OCI-M1 (cell line): ENCODE measurements around the gene ZNF668.
"Not testable (repeated sequence)": the region's sequence is repeated elsewhere in the genome, so short reads cannot be mapped to it uniquely, and the experiment has no call there.

ENCODE experiments used
- DNase-seq: peaks from one replicate; lab custom pipeline; 2025; lab: John Stamatoyannopoulos, UW

Gene ZNF668

DNA sequence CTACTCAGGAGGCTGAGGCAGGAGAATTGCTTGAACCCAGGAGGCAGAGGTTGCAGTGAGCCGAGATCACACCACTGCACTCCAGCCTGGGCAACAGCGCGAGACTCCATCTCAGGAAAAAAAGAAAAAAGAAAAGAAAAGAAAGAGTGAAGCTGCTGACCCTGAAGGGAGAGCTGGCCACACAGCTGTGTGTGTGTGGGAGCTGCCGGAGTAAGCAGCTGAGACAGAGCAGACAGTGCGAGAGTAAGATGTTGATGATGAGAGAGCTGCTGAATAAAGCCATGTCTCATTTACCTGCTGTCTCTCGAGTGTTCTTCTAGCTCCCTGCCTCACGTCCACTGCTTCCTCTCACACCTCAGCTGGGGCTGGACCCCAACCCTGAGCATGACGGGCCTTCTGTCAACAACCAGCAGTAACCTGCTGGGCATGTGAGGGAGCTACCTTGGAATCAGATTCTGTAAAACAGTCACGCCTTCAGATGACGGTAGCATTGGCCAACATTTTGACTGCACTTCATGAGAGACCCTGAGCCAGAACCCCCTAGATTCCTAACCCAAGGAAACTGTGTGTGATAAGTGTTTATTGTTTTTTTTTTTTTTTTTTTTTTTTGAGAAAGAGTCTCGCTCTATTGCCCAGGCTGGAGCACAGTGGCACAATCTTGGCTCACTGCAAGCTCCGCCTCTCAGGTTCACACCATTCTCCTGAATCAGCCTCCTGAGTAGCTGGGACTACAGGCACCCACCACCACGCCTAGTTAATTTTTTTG, 27.0 kb upstream of the ZNF668 start:
- not testable (repeated sequence) for DNase-seq

DNA sequence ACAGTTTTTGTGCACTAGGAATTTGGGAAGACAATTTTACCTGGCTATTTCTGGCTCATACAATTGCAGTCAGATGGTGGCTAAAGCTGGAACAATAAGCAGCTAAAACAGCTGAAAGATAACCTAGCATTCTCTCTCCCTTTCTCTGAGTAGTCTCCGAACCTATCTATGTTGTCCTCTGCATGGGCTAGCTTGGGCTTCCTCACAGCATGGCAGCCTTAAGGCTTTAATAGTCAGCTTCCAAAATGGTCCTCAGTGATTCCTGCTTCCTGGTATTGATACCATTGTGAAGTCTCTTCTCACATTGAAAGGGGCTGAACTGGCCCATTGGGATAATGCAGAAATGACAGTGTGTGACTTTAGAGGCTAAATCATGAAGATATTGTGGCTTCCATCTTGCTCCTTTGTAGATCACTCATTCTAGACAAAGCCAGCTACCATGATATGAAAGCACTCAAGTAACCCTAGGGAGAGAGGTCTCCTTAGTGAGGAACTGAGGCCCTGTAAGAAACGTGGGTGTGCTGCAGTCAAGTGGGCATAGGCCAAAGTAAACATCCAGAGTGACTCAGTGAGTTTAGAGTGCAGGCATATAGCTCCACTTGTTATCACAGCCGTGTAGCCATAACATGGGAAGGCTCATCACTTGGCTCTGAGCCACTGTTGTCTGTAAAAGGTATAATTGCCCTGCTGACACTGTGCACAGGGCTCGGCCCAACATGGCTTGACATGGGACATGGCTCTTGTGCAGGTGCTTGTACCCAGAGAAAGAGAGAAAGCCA, 26.0 kb upstream of the ZNF668 start:
- peak; percentile 21 for DNase-seq

DNA sequence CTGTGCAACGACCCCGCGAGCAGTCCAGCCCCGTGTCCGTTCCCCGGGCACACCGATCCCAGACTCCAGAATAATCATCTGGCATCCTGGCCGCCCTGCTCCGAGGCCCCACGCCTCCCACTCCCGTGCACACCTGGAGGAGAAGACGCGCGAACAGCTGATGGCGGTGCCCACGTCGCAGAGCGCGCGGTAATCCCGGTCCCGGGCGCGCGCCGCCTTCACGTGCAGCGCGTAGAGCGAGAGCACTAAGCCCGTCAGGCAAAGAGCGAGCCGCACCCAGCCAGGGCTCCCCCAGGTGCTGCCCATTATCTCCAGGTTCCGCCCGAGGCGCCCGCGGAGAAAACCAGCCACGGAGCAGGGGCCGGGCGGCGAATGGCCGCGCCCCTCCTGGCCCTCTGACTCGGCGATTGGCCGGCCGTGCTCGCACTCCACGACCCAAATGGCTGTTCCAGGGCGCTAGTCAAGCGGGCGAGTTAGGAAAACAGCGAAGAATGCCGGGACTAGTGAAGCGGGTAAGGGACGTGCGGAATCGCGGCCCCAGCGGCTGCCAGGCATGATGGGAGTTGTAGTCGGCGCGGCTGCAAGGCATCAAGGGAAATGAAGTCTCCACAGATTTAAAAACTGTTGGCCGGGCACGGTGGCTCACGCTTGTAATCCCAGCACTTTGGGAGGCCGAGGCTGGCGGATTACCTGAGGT, 20.5 kb upstream of the ZNF668 start, which contains the start of gene VKORC1:
VKORC1 (minus strand) TSS at position 374 of the 697 bp plus-strand sequence; CDS start at position 306, 68 bp downstream.
- DNase-seq, result peak; percentile 99

DNA sequence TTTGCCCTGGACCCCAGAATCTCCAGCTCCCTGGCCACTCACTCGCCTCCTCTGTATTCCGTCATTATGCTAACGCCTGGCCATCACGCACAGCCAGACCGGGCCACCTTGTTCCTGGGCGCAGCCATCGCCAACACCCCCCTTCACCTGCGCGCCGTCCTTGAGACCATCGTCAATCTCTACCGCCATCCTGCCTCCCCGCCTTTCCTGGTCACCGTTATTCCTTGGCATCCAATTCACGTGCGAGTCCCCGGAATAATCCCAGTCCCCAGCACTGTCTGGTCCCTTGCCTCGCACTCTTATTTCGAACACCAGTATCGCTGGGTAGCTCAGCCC, 20.0 kb upstream of the ZNF668 start:
- DNase-seq, result peak; percentile 55

DNA sequence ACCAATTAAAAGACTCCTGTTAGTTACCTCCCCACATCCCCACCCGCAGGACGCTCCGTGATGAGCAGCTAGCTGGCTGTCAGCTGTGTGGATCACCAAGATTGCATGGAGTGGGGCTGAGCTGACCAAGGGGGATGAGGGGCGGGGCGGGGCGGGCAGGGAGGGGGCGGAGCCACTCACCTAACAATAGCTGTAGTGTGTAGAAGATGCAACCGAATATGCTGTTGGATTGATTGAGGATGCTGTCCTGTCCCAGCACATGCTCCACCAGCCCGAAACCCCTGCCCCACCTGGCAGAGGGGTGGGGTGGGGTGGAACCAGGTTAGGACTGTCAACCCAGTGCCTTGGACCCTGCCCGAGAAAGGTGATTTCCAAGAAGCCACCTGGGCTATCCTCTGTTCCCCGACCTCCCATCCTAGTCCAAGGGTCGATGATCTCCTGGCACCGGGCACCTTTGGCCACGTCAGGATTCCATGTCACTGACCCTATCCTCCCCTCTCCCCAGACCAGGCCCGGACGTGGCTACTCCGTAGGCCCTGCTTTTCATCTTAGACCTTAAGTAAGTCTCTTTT, 19.2 kb upstream of the ZNF668 start:
- DNase-seq, result peak; percentile 64

DNA sequence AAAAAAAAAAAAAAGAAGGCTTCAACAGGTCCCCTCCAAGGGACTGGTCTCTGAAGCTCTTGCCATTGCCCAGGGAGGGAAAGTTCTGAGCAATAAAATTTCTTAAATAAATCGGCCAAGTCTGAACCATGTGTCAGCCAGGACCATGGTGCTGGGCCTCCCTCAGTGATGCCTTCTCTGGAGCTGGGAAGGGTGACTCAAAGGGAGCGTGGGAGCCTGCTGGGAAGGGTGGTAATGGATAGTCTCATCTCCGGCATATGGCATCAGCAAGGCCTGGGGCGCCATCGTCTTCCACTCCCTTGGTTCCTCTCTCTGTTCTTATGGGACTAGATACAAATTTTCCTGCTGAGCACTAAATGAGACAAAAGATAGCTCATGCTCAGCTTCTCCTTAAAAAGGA, 18.3 kb upstream of the ZNF668 start:
- no peak for DNase-seq

DNA sequence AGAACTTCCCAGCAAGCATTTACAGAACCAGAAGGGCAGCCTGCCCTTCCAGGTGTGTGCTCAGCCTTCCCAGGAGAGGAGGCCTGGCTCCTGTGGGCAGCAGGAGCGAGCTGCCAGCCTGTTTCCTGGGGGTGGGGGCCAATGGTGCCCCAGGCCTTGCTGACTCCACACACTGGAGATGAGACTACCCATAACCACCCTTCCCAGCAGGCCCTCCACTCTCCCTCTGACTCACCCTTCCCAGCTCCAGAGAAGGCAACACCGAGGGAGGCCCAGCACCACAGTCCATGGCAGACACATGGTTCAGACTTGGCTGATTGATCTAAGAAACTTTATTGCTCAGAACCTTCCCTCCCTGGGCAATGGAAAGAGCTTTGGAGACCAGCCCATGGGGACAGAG, 16.5 kb upstream of the ZNF668 start:
- no peak for DNase-seq

DNA sequence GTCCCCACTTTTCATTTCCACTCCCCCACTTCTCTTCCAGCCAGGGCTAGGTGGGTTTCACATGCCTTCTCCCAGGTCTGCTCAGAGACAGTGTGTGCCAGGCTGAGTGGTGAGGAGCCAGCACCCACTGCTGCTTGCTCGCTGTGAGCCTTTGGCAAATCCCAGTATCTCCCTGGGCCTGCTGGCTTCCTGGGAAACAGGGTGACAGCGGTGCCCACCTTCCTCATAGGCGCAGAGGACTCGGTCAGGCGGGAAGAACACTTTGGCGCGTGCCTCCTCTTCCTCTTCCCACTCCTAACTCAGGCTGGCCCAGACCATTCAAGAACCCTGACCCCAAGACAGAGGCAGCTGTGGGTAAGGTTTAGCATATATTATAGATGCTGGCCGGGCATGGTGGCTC, 15.2 kb upstream of the ZNF668 start:
- no peak for DNase-seq

DNA sequence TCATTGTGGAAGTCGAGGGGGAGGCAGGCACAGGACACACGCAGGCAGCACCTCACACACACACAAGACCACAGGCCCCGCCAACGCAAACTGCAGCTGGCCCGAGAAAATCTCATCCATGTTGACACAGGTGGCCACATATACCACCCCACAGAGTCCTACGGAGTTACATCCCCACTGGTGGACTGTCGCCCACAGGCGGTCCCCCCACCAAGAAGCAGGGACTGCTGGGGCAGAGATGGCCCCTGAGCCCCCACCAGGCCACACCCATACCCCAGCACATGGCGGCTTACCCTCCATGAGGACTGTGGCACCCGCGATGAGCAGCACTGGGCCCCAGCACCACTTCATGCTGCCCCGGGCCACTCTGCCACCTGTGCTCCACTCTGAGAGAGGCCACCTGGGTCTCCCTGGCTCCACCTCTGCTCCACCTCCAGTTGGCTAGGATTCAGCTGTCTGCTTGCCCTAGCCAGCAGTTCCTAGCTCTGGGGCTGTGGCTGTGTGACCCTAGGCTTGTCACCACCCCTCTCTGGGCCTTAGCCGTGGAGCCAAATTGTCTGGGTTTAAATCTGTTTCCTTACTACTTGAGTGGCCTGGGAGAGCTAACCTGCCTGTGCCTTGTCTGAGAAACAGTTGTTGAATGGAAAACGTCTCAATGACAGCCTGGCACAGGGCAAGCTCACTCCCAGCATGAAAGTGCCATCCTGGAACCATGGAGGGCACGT, 14.6 kb upstream of the ZNF668 start, which contains the start of gene PRSS53:
PRSS53 (minus strand) TSS at position 485 of the 725 bp plus-strand sequence; CDS start at position 351, 134 bp downstream.
- no peak for DNase-seq

DNA sequence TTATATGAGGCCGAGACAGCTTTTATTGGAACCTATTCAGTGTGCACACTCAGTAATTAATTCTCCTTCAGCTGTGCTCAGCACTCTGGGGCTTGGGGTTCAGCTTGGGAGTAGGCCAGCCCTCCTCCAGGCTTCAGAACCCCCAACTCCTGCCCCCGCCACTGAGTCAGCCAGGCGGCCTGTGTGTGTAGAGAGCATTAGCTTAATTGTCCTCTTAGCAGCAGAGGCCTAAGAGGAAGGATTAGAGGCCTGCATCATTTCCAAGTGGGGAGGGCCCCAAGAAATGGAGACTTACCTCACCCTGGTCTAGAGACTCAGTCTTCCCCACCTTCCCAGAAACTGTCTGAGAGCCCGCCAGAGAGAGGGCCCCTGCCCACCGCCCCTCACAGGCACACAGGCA, 13.9 kb upstream of the ZNF668 start:
- DNase-seq, result no peak

DNA sequence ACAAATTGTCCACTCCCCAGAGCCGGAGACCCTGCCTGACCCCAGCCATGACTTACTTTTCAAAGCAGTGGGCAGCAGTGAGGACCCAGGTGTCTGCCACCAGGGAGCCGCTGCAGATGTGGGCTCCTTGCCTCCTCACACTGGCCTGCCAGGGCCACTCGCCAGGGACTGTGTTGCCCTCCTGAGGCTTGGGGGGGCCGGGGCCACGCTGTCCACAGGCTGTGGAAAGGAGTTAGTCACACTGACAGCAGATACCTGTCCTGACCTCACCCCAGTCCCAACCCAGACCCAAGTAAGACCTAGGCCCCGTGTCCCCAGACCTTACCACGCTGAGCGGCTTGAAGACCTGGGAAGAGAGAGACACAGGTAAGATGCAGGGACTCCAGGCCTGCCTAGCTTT, 13.4 kb upstream of the ZNF668 start:
- no peak for DNase-seq

DNA sequence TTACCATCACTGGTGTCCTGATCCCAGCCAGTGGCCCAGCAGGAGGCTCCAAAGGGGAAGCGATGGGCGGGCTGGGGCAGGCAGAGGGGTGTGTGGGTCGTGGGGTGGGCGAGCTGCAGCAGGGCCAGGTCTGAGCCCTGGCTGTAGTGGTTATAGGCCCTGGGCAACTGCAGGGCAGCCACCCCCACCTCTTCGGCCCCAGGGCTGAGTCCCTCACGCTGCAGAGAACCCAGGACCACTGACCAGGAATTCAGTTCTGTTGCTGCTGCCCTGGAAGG, 12.5 kb upstream of the ZNF668 start:
- no peak for DNase-seq

DNA sequence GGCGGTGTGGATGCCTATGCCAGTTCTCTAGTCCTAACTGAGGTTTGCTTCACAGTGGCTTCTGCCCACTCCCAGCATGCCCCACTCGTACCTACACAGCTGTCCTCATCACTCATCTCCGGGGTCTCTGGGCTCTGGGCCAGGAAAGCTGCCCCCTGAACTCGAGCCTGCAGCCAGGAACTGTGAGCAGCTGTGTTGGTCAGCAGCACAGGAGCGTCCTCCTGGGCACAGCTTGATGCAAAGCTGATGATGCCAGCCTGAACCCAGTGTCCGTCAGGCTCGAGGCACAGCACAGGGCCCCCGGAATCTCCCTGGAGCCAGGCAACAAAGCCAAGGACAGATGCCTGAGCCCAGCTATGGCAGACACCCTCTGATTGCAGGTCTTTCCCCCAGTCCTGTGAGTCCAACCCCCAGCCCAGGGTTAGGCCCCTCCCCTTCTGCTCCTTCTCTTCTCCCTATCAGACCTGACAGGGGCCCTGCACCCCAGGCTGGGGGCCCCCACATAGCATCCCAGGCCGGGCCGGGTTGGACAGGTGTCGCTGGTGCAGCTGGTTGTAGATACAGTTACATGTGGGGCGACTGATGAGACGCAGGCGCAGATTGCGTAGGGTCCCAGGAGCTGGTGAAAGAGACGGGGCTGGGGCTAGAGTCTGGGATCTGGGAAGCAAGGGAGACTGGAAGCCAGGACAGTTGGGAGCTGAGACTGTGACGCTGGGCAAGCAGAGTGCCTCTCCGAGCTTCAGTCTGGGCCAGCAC, 12.0 kb upstream of the ZNF668 start:
- no peak for DNase-seq

DNA sequence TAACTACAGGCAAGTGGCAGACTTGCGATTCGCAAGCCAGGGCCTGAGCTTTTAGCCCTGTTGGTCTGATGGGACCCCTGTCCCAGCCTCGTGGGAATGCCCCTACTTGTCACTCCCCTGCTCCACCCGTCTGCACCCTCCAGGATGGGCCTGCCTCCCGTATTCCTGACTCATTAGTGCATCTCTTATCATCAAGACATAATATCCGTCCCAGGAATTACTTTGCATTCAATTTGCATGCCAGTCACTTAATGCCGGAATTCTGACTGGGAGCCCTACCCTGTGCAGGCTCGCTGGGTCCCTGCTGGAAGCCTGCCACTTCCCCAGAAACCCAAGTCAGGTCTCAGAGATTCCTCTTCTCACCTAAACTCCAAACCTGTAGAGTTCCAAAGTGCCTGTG, 11.4 kb upstream of the ZNF668 start:
- no peak for DNase-seq

DNA sequence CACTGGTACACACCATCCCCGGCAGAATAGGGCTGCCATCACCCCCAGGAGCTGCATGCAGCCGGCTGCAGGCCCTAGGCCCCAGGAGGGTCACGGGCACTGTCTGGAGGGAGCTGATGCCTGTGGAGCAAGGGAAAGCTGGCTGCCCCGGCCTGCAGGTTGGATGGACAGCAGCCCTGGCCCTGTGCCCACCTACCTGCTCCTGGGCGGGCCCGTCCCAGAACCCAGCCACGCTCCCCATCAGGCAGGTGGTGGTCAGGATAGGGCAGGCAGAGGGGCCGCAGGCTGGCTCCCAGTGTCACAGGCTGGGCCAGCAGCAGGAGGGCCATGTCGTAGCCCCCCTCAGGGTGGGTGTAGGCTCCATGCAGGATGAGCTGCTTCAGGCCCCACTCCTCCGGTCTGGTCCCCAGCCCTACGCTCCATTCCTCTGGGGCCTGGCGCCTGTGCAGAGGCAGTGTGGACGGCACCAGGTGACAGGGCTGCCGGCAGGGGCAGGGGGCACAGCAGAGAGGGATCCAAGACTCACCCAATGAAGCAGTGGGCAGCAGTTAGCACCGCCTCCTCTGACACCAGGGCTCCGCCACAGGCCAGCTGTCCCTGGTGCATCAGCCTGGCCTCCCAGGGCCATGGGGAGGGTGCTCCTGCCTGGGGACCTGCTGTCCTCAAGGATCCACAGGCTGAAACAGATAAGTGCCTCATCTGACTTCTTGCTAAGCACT, 10.7 kb upstream of the ZNF668 start:
- no peak for DNase-seq

DNA sequence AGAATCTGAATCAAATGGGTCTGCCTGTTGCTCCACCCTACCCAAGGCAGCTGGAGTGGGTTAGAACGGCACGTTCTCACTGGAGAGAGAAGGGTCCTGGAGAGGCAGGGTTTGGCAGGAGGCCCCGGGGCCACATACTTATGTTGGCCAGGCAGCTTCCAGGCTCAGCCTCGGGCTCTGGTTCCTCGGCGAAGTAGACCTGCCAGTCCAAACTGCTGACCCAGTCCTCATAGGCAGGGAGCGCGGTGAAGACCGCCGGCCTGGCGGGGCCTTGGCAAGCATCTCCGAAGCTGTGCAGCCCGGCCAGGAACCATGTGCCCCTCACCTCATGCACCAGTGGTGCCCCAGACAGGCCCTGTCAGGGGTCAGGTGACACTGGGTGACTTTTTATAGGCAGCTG, 9.9 kb upstream of the ZNF668 start:
- no peak for DNase-seq

DNA sequence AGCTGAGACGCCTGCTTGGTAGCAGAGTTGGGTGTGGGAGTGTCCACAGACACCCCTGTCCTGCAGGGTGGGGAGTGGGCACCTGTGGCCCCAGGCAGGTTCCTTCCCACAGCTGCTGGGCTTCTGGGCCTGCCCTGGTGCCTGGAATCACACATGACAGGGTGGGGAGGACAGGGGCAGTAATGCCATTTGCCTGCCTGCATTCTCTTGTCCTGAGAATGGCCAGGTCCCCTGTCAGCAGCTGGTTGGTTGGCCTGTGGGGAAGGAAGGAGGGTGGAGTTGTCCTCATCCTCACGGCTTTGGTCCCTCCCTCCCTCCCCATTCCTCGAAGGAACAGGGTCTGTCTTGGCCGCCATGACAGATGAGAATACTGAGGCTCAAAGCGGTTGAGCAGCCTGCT, 9.5 kb upstream of the ZNF668 start:
- DNase-seq, result no peak

DNA sequence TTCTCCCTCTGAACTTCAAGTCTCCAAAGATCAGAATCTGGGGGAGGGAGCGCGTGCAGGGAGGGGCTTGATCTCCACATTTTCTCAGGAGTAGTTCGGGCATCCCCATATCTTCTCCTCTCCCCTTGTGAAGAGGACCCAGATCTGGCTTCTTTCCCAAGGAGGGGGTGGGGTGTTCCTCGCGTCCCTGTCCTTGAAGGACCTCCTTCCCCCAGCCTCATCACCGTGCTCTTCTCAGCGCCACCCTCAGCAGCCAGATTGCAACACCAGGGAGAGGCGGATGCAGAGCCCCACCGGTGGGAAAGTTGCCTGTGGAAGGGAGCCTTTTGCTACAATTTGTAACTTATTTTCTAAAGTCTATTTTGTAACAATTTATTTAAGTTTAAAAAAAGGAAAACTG, 9.0 kb upstream of the ZNF668 start:
- no peak for DNase-seq

DNA sequence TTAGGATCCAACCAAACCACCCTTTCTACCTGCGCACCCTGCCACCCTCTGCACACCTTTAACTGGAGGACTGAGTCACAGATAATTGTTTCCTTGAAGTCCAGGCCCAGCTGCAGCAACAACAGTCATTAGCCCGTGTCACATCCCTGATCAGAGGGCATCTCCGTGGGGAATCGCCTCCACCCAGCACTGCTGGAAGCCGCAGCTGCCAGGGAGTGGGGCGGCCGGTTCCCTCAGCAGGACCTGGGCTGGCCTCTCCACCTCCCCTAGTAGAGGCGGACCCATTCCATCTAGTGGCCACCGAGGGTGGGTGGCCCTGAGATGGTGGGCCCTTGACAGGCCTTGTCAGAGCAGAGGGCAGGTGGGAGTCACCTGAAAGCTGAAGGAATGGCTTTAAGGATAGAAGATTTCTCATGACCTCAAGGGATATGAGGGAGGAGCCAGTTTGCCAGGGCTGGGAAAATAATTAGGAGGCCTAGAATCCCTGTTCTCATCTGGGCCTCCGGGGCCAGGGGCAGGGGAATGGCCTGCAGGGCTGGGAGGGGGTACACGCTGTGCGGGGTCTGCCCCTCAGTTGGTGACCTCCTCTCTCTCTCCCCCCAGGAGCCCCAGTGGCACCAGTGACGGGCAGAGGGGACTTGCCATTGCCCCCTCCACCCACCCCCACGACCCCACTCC, 8.5 kb upstream of the ZNF668 start:
- DNase-seq, result no peak
